GM20431 (cell line): ENCODE data around the gene CPAMD8.
"Not testable (repeated sequence)": the region's sequence is repeated elsewhere in the genome, so short reads cannot be mapped to it uniquely, and the experiment has no call there.

ENCODE experiments used
- in situ Hi-C: fragments of 300-500 bp; cut with MseI, MboI; formaldehyde crosslinking; loops from one replicate; pipeline ENCODE4 v1.15.0; 2020; ENCODE audit warnings: low sequenced_read_pairs; ENCODE audit not compliant: unreplicated experiment

The CPAMD8 gene

GRCh38 chr19:16951529-16951928, 75.1 kb downstream of the CPAMD8 start:
- in situ Hi-C loops = no loop called here

GRCh38 chr19:16949496-16950023, 77.0 kb downstream of the CPAMD8 start:
- in situ Hi-C loops = no loop called here

GRCh38 chr19:16946951-16947940, 79.4 kb downstream of the CPAMD8 start:
- in situ Hi-C loops = no loop called here

- in situ Hi-C loops = no loop called here
These were observed 80.7 kb downstream of the CPAMD8 start for GRCh38 chr19:16945762-16946465.

GRCh38 chr19:16945364-16945714, 81.3 kb downstream of the CPAMD8 start:
- in situ Hi-C loops = no loop called here

GRCh38 chr19:16944626-16945363, 81.8 kb downstream of the CPAMD8 start:
- in situ Hi-C loops = no loop called here

- in situ Hi-C loops = no loop called here
These were observed 82.5 kb downstream of the CPAMD8 start for GRCh38 chr19:16943942-16944625.

GRCh38 chr19:16943090-16943489, 83.5 kb downstream of the CPAMD8 start:
- in situ Hi-C loops = not testable (repeated sequence)

- in situ Hi-C loops = no loop called here
These were observed 84.0 kb downstream of the CPAMD8 start for GRCh38 chr19:16942583-16942982.

GRCh38 chr19:16940626-16941025, 86.0 kb downstream of the CPAMD8 start:
- in situ Hi-C loops = no loop called here

GRCh38 chr19:16940063-16940462, 86.5 kb downstream of the CPAMD8 start:
- in situ Hi-C loops = not testable (repeated sequence)

- in situ Hi-C loops = no loop called here
These were observed 88.4 kb downstream of the CPAMD8 start for GRCh38 chr19:16938211-16938610.

- in situ Hi-C loops = not testable (repeated sequence)
These were observed 88.8 kb downstream of the CPAMD8 start for GRCh38 chr19:16937796-16938195.

- in situ Hi-C loops = no loop called here
These were observed 89.7 kb downstream of the CPAMD8 start for GRCh38 chr19:16936901-16937300.

- in situ Hi-C loops = no loop called here
These were observed 92.1 kb downstream of the CPAMD8 start for GRCh38 chr19:16934489-16934888.

GRCh38 chr19:16931306-16931705, 95.3 kb downstream of the CPAMD8 start:
- in situ Hi-C loops = no loop called here

- in situ Hi-C loops = no loop called here
These were observed 95.9 kb downstream of the CPAMD8 start for GRCh38 chr19:16930753-16931152.

- in situ Hi-C loops = no loop called here
These were observed 97.7 kb downstream of the CPAMD8 start for GRCh38 chr19:16928916-16929315.

GRCh38 chr19:16928351-16928750, 98.3 kb downstream of the CPAMD8 start:
- in situ Hi-C loops = no loop called here

GRCh38 chr19:16927883-16928282, 98.7 kb downstream of the CPAMD8 start:
- in situ Hi-C loops = no loop called here
